GM18868 (cell line): ENCODE data around the gene PCBP3.
"Not testable (repeated sequence)": the region's sequence is repeated elsewhere in the genome, so short reads cannot be mapped to it uniquely, and the experiment has no call there.

Experiments used
- ATAC-seq: cut with Tn5 transposase; IDR thresholded peaks from one replicate; pipeline ENCODE4 v1.9.1; 2021; ENCODE audit warnings: mild to moderate bottlenecking, moderate library complexity; ENCODE audit not compliant: unreplicated experiment

The PCBP3 gene

GRCh38 chr21:45613396-45613795 is 30.1 kb upstream of the PCBP3 start:
- ATAC-seq = no peak

- no peak for ATAC-seq
These were observed 29.6 kb upstream of the PCBP3 start for GRCh38 chr21:45613881-45614280.

- ATAC-seq = no peak
These were observed 28.3 kb upstream of the PCBP3 start for GRCh38 chr21:45615145-45615711.

DNA sequence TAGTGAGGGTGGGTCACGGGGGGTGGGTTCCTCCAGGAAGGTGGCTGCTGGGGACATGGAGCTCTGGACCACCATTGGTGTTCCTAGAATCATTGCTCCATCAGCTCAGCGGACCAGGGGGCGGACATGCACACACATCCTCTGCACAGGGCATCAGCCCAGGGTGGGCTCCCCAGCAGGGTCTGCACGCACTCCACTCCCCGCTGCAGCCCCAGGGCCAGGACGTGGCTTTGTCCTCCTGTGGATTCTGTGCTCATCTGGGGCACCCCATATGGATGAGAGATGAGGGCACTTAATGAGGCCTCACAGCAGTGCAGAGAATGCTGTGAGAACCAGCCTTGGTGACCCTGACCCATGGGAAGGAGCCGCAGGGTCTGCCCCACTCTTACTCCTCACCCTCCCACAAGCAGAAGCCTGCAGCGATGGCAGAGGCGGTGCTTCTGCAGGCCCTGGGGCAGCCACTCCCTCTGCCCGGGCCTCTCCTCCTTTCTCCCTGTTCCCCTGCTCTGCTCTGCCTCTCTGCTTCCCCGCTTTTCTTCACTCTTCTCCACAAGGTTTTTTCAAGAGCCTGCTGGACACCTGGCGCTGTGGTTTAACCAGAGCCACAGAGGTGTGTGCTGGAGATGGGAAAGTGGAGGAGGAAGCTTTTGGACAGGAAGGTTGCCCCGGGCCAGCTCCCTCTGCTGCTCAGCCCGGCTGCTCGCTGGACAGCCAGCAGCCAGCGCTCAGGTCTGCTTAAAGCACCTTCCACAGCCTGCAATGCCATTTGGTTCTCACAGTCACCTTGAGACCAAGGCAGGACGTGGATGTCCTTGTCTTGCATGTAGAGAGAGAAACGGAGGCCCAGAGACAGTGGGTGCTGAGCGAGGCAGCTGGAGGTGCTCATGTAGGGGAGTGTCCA is 26.3 kb upstream of the PCBP3 start:
- no peak for ATAC-seq

GRCh38 chr21:45618287-45618686 is 25.2 kb upstream of the PCBP3 start:
- no peak for ATAC-seq

- no peak for ATAC-seq
These were observed 24.6 kb upstream of the PCBP3 start for GRCh38 chr21:45618846-45619485.

- ATAC-seq = no peak
These were observed 23.2 kb upstream of the PCBP3 start for GRCh38 chr21:45620201-45620923.

DNA sequence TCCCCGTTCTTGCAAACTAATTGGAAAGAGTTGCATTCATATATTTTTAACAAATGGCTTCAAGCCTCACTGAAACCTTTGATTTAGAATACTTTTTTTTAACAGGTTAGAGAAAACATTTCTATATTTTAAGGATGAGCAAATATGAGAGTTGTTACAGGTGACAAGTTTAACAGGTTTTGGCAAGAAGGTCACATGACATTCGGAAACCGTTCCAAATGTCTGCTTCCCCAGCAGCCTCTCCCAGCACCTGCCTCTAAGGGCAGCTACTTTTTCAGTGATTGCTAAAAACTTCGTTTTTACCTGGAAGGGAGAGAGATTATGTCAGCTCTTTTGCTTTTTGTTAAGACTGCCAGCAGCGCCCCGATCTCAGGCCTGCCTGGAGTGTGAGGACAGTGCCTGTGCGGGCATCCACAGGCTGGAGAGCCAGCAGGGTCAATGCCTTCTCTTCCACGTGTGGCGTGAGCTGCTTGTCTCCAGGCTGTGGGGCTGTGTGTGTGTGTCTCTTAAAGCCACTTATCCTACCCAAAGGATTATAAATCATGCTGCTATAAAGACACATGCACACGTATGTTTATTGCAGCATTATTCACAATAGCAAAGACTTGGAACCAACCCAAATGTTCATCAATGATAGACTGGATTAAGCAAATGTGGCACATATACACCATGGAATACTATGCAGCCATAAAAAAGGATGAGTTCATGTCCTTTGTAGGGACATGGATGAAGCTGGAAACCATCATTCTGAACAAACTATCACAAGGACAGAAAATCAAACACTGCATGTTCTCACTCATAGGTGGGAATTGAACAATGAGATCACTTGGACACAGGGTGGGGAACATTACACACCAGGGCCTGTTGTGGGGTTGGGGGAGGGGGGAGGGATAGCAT is 21.8 kb upstream of the PCBP3 start:
- ATAC-seq = not testable (repeated sequence)

DNA sequence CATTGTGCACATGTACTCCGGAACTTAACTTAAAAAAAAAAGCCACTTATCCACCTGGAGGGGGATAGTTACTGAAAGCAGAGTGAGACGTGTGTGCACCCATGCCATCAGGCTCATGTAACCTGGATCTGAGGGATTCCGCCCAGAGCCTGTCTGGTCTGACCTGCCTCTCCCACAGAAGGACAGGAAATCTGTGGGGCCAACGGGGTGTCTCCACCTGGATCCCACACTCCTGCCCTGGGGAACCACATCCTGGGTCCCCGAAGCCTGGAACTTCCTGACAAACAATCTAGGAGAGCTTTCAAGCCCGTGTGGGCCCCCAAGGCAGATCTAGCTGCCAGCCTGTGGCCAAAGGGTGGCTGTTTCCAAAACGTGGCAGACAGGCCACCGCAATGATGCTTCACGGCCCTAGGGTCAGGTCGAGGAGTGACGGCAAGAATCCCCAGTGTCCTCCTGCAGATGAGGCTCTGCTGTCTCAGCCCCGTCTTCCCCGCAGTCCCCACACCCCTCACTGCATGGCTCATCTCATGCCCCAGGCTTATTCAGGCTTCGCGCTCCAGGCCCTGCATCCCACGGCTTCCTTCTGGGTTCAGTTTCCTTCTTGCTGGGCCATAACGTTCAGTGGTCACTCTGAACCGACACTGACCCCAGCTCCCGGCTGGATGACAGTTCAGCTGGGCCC is 21.0 kb upstream of the PCBP3 start:
- ATAC-seq = no peak

DNA sequence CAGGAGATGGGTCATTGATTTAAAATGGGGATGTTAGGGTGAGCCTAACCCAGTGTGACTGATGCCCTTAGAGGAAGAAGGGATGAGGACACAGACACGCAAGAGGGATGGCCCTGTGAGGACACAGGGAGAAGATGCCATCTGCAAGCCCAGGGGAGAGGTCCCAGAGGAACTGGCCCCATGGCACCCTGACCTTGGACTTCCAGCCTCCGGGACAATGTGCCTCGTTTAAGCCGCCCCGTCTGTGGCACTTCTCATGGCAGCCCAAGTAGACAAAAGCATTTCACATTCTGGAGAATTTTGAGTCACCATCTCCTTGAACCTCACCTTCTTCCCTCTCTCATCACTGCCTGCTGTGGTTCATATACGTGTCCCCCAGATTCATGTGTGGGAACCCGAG is 20.1 kb upstream of the PCBP3 start:
- ATAC-seq = no peak

DNA sequence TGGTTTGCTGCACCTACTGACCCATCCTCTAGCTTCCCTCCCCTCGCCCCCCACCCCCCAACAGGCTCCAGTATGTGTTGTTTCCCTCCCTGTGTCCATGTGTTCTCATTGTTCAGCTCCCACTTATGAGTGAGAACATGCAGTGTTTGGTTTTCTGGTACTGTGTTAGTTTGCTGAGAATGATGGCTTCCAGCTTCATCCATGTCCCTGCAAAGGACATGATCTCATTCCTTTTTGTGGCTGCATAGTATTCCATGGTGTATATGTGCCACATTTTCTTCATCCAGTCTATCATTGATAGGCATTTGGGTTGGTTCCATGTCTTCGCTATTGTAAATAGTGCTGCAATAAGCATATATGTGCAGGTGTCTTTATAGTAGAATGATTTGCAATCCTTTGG is 17.4 kb upstream of the PCBP3 start:
- not testable (repeated sequence) for ATAC-seq

DNA sequence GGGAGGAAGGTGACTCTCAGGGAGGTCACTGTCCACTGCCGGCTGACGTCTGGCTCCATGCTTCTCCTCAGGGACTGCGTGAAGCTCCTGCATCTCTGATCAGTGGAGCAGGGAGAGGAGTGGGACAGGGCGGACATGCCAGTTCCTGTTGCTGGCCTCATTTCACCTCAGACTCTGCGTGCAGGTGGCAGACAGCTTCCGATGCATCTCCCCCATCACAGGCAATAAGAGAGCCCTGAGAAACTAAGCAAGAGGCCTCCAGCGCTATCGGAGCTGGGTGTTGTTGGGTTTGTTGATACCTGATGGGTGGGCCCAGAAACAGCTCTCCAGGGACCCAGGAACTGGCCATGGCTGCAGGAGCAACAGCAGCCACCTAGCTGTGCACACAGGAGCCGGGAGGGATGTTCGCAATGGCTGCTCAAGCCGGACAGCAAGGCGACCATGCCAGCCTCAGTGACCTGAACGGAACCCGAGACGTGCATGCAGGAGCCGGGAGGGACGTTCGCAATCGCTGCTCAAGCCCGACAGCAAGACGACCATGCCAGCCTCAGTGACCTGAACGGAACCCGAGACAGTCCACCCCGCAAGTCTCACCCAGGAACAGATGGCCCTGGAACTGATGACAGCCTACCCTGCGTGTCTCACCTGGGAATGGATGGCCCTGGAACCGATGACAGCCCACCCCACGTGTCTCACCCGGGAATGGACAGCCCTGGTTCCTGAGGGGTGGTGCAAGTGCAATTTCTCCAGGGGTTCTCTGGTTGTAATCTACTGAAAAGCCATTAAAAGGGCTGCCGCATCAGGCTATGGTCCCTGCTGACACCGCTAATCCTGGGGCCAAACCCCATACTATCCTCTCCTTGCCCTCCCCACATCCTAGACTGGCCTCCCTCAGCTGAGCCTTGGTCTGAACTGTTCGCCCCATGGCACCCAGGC is 14.2 kb upstream of the PCBP3 start:
- no peak for ATAC-seq

DNA sequence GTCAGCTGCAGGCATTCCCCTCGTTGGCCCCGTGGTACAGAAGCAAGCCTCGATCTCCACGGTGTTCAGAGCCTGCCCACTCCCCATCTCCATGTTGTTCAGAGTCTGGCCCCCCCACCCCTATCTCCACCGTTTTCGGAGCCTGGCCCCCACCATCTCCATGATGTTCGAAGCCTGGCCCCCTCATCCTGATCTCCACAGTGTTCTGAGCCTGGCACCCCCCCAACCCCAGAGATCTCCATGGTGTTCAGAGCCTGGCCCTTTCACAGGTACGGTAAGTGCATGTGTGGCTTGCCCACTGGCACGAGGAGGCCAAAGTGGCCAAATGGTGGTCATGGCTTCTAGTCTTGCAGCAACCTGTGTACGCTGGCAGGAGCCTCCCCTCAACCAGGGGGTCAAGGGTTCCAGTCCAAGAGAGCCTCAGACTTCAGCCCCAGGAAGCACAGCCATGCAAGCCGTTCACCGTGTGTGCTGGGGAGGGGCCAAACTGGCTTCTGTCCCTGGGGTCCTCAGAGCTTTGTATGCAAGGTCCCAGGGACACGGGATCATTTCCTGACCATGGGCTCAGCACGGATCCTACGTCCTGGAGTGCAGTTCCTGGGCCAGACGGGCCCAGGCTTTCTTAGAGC is 13.3 kb upstream of the PCBP3 start:
- no peak for ATAC-seq

GRCh38 chr21:45630876-45631275 is 12.6 kb upstream of the PCBP3 start:
- ATAC-seq = no peak

DNA sequence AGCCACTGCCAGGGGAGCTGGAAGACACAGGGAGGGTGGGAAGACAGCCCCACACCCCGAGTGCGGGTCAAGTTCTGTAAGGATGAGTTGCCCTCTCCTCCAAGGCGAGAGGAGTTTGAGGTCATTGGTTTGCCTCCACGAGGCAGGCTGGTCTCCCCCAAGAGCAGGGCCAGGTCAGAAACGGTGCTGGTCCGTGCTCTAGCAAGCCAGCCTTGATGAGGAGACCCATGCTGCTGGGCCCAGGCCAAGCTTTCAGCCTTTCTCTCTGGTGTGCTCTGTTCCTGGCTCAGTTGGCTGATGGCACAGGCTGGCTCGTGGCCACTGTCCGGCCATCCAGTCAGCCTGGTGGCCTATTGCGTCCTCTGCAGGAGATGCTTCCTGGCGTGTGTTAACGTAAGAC is 12.0 kb upstream of the PCBP3 start:
- ATAC-seq = no peak

- no peak for ATAC-seq
These were observed 11.4 kb upstream of the PCBP3 start for GRCh38 chr21:45632160-45632559.

DNA sequence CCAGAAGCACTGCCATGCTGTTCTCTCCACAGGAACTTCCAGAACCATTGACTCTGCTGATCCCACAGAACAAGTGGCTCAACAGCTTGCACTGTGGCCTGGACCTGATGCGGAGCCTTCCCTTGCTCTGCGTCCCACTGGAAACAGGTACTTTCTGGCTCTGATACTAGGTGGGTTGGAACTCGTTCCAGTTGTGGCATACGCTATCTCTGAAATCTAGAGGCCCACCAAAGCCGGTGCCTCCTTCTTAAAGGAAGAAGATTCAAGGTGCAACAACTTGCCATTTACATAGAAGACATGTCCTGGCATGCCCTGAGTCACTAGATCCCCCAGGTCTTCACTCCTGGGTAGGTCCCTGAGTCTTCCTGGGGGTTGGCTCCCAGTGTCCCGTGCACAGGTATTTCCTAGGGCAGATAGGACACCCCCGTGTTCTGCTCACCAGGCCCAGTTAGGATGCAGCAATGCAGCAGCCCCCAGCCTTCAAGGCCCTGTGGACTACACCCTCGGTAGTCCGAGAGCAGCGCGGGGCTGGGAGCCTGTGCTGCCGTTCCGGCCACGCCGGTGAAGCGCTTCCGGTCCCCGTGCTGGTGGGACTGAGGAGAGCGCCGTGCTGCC is 10.8 kb upstream of the PCBP3 start:
- ATAC-seq = no peak
